GM12878 (cell line): ENCODE results near the gene WFDC9.

Source experiments
- CBX5 ChIP-seq: sonication (generic); IDR thresholded peaks from 2 replicates; pipeline ENCODE4 v1.6.1; 2016; ENCODE audit warnings: low read depth, moderate library complexity, mild to moderate bottlenecking, inconsistent platforms
- HDAC2 ChIP-seq: fragments of 200-600 bp; sonication (generic); IDR thresholded peaks from 2 replicates; pipeline ENCODE4 v1.6.1; 2017
- MYC ChIP-seq: IDR thresholded peaks from 2 replicates; pipeline ENCODE4 v1.6.1; 2011; ENCODE audit warnings: mild to moderate bottlenecking, low read length, moderate library complexity, inconsistent platforms; ENCODE audit not compliant: insufficient read depth, insufficient replicate concordance, insufficient read length, severe bottlenecking
- POLR2AphosphoS5 ChIP-seq: IDR thresholded peaks from 2 replicates; pipeline ENCODE4 v1.6.1; 2011; ENCODE audit warnings: mild to moderate bottlenecking, low read length, inconsistent platforms
- RAD51 ChIP-seq: fragments of 450-650 bp; IDR thresholded peaks from 2 replicates; pipeline ENCODE4 v1.6.1; 2016; ENCODE audit warnings: moderate library complexity, mild to moderate bottlenecking, inconsistent platforms
- SUZ12 ChIP-seq: fragments of 200-600 bp; sonication (generic); IDR thresholded peaks from one replicate; pipeline ENCODE4 v1.6.1; 2018; ENCODE audit warnings: antibody characterized with exemption, mild to moderate bottlenecking; ENCODE audit not compliant: unreplicated experiment
- TF ChIP-seq, protein P1 (sequence below), 3 experiments: IDR thresholded peaks in 2 of 3; conservative IDR thresholded peaks in 1 of 3; 2 replicates each; pipeline ENCODE4 v1.5.1; 2011; ENCODE audit warnings: low read depth in 3 of 3, low read length in 3 of 3, mild to moderate bottlenecking in 3 of 3, control low read depth in 2 of 3, moderate library complexity in 2 of 3, inconsistent platforms in 1 of 3, mixed read lengths in 1 of 3; ENCODE audit not compliant: control insufficient read depth in 2 of 3, insufficient read depth in 1 of 3; ENCODE audit errors: extremely low read depth in 1 of 3
- TF ChIP-seq, protein P2 (sequence below): fragments of 450-650 bp; IDR thresholded peaks from 2 replicates; pipeline ENCODE4 v1.6.1; 2016; ENCODE audit warnings: mild to moderate bottlenecking

DNA sequence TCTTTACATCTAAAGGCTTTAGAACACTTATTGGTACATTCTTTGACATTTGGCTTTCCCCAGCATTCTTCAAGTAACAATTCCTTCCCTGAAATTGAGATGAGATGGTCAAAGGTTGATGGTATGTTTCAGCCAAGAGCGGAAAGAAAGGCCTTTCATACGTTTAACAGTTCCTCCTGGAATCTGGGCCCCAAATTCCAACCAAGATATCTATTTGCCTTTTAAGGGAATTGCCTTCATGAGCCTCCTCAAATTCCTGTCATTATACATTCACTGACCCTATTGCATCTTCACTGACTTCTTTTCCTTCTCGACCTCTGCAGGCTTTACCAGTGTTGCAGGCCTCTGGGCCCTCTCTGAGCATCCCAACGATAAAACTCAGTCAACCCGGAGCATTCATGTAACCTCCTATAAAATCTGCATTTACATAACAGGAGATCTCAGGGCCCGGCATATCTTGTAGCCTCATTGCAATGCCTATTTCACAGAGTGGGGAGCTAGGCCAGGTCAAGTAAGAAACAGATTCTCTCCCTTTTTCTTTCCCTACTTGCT is 18.3 kb upstream of the WFDC9 start:
- TF ChIP-seq, protein P1, sequence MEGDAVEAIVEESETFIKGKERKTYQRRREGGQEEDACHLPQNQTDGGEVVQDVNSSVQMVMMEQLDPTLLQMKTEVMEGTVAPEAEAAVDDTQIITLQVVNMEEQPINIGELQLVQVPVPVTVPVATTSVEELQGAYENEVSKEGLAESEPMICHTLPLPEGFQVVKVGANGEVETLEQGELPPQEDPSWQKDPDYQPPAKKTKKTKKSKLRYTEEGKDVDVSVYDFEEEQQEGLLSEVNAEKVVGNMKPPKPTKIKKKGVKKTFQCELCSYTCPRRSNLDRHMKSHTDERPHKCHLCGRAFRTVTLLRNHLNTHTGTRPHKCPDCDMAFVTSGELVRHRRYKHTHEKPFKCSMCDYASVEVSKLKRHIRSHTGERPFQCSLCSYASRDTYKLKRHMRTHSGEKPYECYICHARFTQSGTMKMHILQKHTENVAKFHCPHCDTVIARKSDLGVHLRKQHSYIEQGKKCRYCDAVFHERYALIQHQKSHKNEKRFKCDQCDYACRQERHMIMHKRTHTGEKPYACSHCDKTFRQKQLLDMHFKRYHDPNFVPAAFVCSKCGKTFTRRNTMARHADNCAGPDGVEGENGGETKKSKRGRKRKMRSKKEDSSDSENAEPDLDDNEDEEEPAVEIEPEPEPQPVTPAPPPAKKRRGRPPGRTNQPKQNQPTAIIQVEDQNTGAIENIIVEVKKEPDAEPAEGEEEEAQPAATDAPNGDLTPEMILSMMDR (IDR thresholded peaks at IDR 0.05 in 2 of 3, conservative IDR thresholded peaks at IDR 0.05 in 1 of 3; ENCODE audit: control insufficient read depth in 2 of 3, extremely low read depth in 1 of 3, insufficient read depth in 1 of 3, low read depth in 3 of 3, low read length in 3 of 3): no peak
- TF ChIP-seq, protein P2, sequence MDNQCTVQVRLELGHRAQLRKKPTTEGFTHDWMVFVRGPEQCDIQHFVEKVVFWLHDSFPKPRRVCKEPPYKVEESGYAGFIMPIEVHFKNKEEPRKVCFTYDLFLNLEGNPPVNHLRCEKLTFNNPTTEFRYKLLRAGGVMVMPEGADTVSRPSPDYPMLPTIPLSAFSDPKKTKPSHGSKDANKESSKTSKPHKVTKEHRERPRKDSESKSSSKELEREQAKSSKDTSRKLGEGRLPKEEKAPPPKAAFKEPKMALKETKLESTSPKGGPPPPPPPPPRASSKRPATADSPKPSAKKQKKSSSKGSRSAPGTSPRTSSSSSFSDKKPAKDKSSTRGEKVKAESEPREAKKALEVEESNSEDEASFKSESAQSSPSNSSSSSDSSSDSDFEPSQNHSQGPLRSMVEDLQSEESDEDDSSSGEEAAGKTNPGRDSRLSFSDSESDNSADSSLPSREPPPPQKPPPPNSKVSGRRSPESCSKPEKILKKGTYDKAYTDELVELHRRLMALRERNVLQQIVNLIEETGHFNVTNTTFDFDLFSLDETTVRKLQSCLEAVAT: no peak
- TF ChIP-seq CBX5 (no peak), SUZ12 (no peak), RAD51 (no peak), MYC (no peak), HDAC2 (no peak), POLR2AphosphoS5 (no peak)
